HepG2 (cell line): ENCODE measurements around the gene POU2AF2.

ENCODE experiments used
- GFI1 ChIP-seq: sonication (generic); formaldehyde crosslinking; IDR thresholded peaks from 2 replicates; pipeline ENCODE4 v1.5.0; 2020; ENCODE audit warnings: missing genetic modification reagents, mild to moderate bottlenecking, borderline replicate concordance
- HDAC2 ChIP-seq: sonication (generic); formaldehyde crosslinking; IDR thresholded peaks from 2 replicates; pipeline ENCODE4 v1.4.0; 2020; ENCODE audit warnings: missing genetic modification reagents
- RXRA ChIP-seq: sonication (generic); formaldehyde crosslinking; IDR thresholded peaks from 2 replicates; pipeline ENCODE4 v1.5.1; 2020; ENCODE audit warnings: missing genetic modification reagents
- ZNF510 ChIP-seq: sonication (generic); formaldehyde crosslinking; IDR thresholded peaks from 2 replicates; pipeline ENCODE4 v1.4.0; 2020; ENCODE audit warnings: low read depth, mild to moderate bottlenecking, missing genetic modification reagents
- TF ChIP-seq, protein P1 (sequence below): sonication (generic); formaldehyde crosslinking; IDR thresholded peaks from 2 replicates; pipeline ENCODE4 v1.5.0; 2020; ENCODE audit warnings: mild to moderate bottlenecking, missing genetic modification reagents, moderate library complexity
- TF ChIP-seq, protein P2 (sequence below), 2 experiments: sonication (generic) in 1 of 2; formaldehyde crosslinking in 1 of 2; IDR thresholded peaks; 2 replicates each; pipeline versions ENCODE4 v1.6.1 to v1.9.0; 2014 to 2022; ENCODE audit warnings: antibody characterized with exemption in 1 of 2, borderline replicate concordance in 1 of 2, inconsistent platforms in 1 of 2, low read depth in 1 of 2, missing genetic modification reagents in 1 of 2

DNA sequence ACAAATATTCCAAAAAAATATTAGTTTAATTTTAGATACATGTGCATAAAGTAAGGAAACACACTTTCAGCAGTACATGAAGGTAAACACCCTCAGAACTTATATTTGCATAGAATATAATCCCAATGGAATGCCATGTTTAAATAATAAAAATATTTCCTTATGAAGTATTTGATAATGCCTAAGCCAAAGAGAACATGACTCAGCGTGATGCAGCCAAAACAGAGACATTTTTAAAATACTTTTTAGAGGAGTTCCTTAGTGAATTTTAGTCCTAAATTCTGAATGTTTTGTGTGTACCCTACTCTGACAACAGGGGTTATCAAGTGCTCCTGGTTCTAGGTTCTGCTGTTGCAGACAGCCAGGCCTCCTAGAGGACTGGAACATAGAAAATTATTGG, 39.1 kb upstream of the POU2AF2 start:
- no peak for TF ChIP-seq HDAC2
- no peak for TF ChIP-seq RXRA (CRISPR knock-in tag)
- TF ChIP-seq, protein P1, sequence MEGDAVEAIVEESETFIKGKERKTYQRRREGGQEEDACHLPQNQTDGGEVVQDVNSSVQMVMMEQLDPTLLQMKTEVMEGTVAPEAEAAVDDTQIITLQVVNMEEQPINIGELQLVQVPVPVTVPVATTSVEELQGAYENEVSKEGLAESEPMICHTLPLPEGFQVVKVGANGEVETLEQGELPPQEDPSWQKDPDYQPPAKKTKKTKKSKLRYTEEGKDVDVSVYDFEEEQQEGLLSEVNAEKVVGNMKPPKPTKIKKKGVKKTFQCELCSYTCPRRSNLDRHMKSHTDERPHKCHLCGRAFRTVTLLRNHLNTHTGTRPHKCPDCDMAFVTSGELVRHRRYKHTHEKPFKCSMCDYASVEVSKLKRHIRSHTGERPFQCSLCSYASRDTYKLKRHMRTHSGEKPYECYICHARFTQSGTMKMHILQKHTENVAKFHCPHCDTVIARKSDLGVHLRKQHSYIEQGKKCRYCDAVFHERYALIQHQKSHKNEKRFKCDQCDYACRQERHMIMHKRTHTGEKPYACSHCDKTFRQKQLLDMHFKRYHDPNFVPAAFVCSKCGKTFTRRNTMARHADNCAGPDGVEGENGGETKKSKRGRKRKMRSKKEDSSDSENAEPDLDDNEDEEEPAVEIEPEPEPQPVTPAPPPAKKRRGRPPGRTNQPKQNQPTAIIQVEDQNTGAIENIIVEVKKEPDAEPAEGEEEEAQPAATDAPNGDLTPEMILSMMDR = no peak
- TF ChIP-seq ZNF510 (CRISPR knock-in tag) = no peak
- TF ChIP-seq GFI1 (CRISPR knock-in tag) = no peak
- TF ChIP-seq, protein P2, sequence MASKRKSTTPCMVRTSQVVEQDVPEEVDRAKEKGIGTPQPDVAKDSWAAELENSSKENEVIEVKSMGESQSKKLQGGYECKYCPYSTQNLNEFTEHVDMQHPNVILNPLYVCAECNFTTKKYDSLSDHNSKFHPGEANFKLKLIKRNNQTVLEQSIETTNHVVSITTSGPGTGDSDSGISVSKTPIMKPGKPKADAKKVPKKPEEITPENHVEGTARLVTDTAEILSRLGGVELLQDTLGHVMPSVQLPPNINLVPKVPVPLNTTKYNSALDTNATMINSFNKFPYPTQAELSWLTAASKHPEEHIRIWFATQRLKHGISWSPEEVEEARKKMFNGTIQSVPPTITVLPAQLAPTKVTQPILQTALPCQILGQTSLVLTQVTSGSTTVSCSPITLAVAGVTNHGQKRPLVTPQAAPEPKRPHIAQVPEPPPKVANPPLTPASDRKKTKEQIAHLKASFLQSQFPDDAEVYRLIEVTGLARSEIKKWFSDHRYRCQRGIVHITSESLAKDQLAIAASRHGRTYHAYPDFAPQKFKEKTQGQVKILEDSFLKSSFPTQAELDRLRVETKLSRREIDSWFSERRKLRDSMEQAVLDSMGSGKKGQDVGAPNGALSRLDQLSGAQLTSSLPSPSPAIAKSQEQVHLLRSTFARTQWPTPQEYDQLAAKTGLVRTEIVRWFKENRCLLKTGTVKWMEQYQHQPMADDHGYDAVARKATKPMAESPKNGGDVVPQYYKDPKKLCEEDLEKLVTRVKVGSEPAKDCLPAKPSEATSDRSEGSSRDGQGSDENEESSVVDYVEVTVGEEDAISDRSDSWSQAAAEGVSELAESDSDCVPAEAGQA (IDR thresholded peaks at IDR 0.05; ENCODE audit: low read depth) = no peak
- TF ChIP-seq, protein P2 (CRISPR knock-in tag; IDR thresholded peaks at IDR 0.05; ENCODE audit: borderline replicate concordance) = no peak
